Stimulated activated naive B cell treated with anti-CD40 and anti-IgM and Interleukin-4, amounts not matched to agents 10 μg/mL and 1 μg/mL and 100 μg/mL, for 72 hours (primary cell): ENCODE measurements around the gene PARM1.

Experiments used
- ATAC-seq, 2 donors: fragments of 150-1000 bp; cut with Tn5 transposase; replicated peaks; 2 replicates each; pipeline ENCODE4 v1.10.0; 2021; ENCODE audit warnings: moderate library complexity in 1 of 2
- DNase-seq: peaks from one replicate; pipeline ENCODE4 v3.0.0; 2021
- H3K27ac Mint-ChIP-seq: one replicate; pipeline ENCODE4 v1.8.0; 2022; ENCODE audit warnings: mild to moderate bottlenecking, mixed read lengths
- H3K27me3 Mint-ChIP-seq, 2 donors: one replicate each; pipeline ENCODE4 v1.8.0; 2022; ENCODE audit warnings: mixed read lengths in 2 of 2
- H3K36me3 Mint-ChIP-seq, 2 donors: one replicate each; pipeline ENCODE4 v1.8.0; 2022; ENCODE audit warnings: mixed read lengths in 2 of 2, mild to moderate bottlenecking in 1 of 2
- H3K4me1 Mint-ChIP-seq, 2 donors: one replicate each; pipeline ENCODE4 v1.8.0; 2022; ENCODE audit warnings: mixed read lengths in 2 of 2, mild to moderate bottlenecking in 1 of 2
- H3K4me3 Mint-ChIP-seq, 2 donors: one replicate each; pipeline ENCODE4 v1.8.0; 2022; ENCODE audit warnings: mild to moderate bottlenecking in 2 of 2, mixed read lengths in 2 of 2, moderate library complexity in 1 of 2
- H3K9me3 Mint-ChIP-seq, 2 donors: one replicate each; pipeline ENCODE4 v1.8.0; 2022; ENCODE audit warnings: mixed read lengths in 2 of 2, mild to moderate bottlenecking in 1 of 2

The PARM1 gene

GRCh38 chr4:75036046-75036830, 103.3 kb downstream of the PARM1 start:
- Mint-ChIP-seq H3K27ac (peak overlapping the region; percentile 81), H3K36me3 (peaks cover 16 to 52% of the 10 kb centered on the region in 2 donors), H3K4me3 (peak overlapping the region; percentile 20 to 32), H3K4me1 (peaks cover 34 to 48% of the 10 kb centered on the region in 2 donors), H3K9me3 (peaks cover 10 to 17% of the 10 kb centered on the region in 2 donors), H3K27me3 (no peaks in the 10 kb centered on the region)
- ATAC-seq (peak; percentile 81 to 87), DNase-seq (no peak)

- H3K9me3 Mint-ChIP-seq, result peaks cover 10 to 17% of the 10 kb centered on the region in 2 donors
- peak; percentile 36 to 53 for ATAC-seq
- peak overlapping the region; percentile 69 for H3K27ac Mint-ChIP-seq
- no peaks in the 10 kb centered on the region for H3K27me3 Mint-ChIP-seq
- no peak for DNase-seq
- peaks cover 34 to 50% of the 10 kb centered on the region in 2 donors for H3K4me1 Mint-ChIP-seq
- peak overlapping the region in 1 of 2 donors; percentile 36 for H3K4me3 Mint-ChIP-seq
- peaks cover 20 to 55% of the 10 kb centered on the region in 2 donors for H3K36me3 Mint-ChIP-seq
Observed at GRCh38 chr4:75037252-75037651, 104.3 kb downstream of the PARM1 start.

GRCh38 chr4:75038376-75038775, 105.5 kb downstream of the PARM1 start:
- Mint-ChIP-seq H3K4me3 (no peak overlapping the region), H3K36me3 (peaks cover 20 to 59% of the 10 kb centered on the region in 2 donors), H3K27me3 (no peaks in the 10 kb centered on the region), H3K9me3 (peaks cover 10 to 17% of the 10 kb centered on the region in 2 donors), H3K4me1 (peaks cover 34 to 50% of the 10 kb centered on the region in 2 donors), H3K27ac (no peak overlapping the region)
- ATAC-seq, result no peak
- no peak for DNase-seq

- Mint-ChIP-seq H3K36me3 (peaks cover 18 to 46% of the 10 kb centered on the region in 2 donors), H3K9me3 (peaks cover 7 to 9% of the 10 kb centered on the region in 2 donors), H3K27me3 (no peaks in the 10 kb centered on the region), H3K4me1 (peaks cover 21 to 38% of the 10 kb centered on the region in 2 donors), H3K4me3 (no peak overlapping the region), H3K27ac (no peak overlapping the region)
- ATAC-seq, result no peak
- no peak for DNase-seq
Observed at GRCh38 chr4:75040703-75041102, 107.8 kb downstream of the PARM1 start.

- Mint-ChIP-seq H3K4me1 (peaks cover 19 to 35% of the 10 kb centered on the region in 2 donors), H3K9me3 (peaks cover 7 to 9% of the 10 kb centered on the region in 2 donors), H3K4me3 (no peak overlapping the region), H3K27ac (no peak overlapping the region), H3K27me3 (no peaks in the 10 kb centered on the region), H3K36me3 (peaks cover 18 to 52% of the 10 kb centered on the region in 2 donors)
- DNase-seq, result no peak
- no peak for ATAC-seq
Observed at GRCh38 chr4:75042601-75043208, 109.8 kb downstream of the PARM1 start.

DNA sequence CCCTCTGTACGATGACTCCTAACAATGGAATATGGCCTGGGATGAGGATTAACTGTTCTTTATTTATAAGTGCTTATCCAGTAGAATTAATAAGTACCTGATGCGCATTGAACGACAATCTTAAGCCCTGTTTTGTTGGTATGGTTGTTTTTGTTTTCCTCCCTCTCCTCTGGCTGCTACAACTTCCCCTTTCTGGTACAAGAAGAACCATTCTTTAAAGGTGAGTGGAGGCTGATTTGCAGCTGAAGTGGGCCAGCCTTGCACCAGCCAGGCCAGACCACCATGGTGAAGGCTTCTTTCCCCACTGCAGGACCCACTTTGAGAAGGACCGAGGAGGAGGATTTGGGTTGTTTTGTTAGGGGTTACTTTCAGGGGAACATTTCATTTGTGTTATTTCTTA, 113.3 kb downstream of the PARM1 start:
- H3K4me1 Mint-ChIP-seq, result peaks cover 16 to 22% of the 10 kb centered on the region in 2 donors
- peaks cover 11 to 53% of the 10 kb centered on the region in 2 donors for H3K36me3 Mint-ChIP-seq
- DNase-seq (no peak), ATAC-seq (peak in 1 of 2 donors; percentile 27)
- H3K4me3 Mint-ChIP-seq, result no peak overlapping the region
- H3K9me3 Mint-ChIP-seq, result peaks cover 3 to 4% of the 10 kb centered on the region in 2 donors
- no peaks in the 10 kb centered on the region for H3K27me3 Mint-ChIP-seq
- no peak overlapping the region for H3K27ac Mint-ChIP-seq

DNA sequence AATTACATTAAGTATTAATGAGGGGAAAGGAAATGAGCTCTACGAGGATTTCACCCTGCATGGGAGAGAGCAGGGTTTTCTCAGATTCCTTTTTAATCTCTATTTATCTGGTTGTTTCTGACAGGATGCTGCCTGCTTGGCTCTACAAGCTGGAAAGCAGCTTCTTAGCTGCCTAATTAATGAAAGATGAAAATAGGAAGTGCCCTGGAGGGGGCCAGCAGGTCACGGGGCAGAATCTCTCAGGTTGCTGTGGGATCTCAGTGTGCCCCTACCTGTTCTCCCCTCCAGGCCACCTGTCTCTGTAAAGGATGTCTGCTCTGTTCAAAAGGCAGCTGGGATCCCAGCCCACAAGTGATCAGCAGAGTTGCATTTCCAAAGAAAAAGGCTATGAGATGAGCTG, 113.7 kb downstream of the PARM1 start:
- peak in 1 of 2 donors; percentile 23 for ATAC-seq
- H3K4me3 Mint-ChIP-seq, result no peak overlapping the region
- no peaks in the 10 kb centered on the region for H3K27me3 Mint-ChIP-seq
- no peak for DNase-seq
- peaks cover 8 to 50% of the 10 kb centered on the region in 2 donors for H3K36me3 Mint-ChIP-seq
- H3K4me1 Mint-ChIP-seq, result peaks cover 13 to 18% of the 10 kb centered on the region in 2 donors
- H3K27ac Mint-ChIP-seq, result peak overlapping the region; percentile 4
- H3K9me3 Mint-ChIP-seq, result peaks cover 3 to 4% of the 10 kb centered on the region in 2 donors

DNA sequence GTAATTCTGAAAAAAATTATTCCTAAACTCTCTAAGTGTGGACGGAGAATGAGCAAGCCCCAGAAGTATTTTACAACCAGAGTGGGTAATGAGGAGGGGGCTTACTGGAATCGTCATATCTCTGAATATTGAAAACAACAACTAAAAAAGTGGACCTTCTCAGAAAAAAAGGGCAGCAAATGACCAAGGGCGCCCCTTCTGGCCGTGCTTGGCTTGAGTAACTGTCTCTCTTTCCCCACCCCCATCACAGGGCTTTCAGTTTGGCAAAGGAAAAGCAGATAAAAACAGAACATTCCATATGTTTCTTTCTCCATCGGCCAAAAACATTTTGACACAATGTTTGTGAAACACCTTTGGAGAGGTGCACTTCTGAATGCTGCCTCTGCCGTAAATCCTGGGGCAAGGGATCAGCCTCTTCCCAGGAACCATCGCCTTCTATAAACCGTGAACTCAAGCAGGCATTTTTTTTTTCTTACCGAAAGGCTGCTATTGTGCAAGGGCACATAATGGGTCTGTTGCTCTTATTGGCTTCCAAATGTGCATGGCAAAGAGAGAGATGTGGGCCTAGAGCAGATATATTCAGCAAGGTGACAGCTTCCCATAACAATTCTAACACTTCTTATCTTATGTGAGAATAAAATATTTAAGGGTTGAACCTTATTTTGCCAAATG, 115.4 kb downstream of the PARM1 start:
- peaks cover 8 to 47% of the 10 kb centered on the region in 2 donors for H3K36me3 Mint-ChIP-seq
- ATAC-seq, result no peak
- peaks cover 3 to 4% of the 10 kb centered on the region in 2 donors for H3K9me3 Mint-ChIP-seq
- H3K27me3 Mint-ChIP-seq, result no peaks in the 10 kb centered on the region
- H3K27ac Mint-ChIP-seq, result no peak overlapping the region
- peaks cover 16 to 17% of the 10 kb centered on the region in 2 donors for H3K4me1 Mint-ChIP-seq
- DNase-seq, result no peak
- no peak overlapping the region for H3K4me3 Mint-ChIP-seq

GRCh38 chr4:75051431-75051830, 118.5 kb downstream of the PARM1 start:
- H3K4me1 Mint-ChIP-seq, result peaks cover 7 to 8% of the 10 kb centered on the region in 2 donors
- H3K4me3 Mint-ChIP-seq, result no peak overlapping the region
- peaks cover 1 to 30% of the 10 kb centered on the region in 2 donors for H3K36me3 Mint-ChIP-seq
- no peaks in the 10 kb centered on the region for H3K27me3 Mint-ChIP-seq
- DNase-seq (no peak), ATAC-seq (no peak)
- no peak overlapping the region for H3K27ac Mint-ChIP-seq
- no peaks in the 10 kb centered on the region for H3K9me3 Mint-ChIP-seq

- Mint-ChIP-seq H3K4me3 (no peak overlapping the region), H3K36me3 (peaks cover 1 to 17% of the 10 kb centered on the region in 2 donors), H3K4me1 (peaks cover 0 to 5% of the 10 kb centered on the region in 2 donors), H3K27me3 (peaks cover 0 to 2% of the 10 kb centered on the region in 2 donors), H3K9me3 (no peaks in the 10 kb centered on the region), H3K27ac (no peak overlapping the region)
- no peak for ATAC-seq
- no peak for DNase-seq
Observed at GRCh38 chr4:75053352-75053751, 120.4 kb downstream of the PARM1 start.

DNA sequence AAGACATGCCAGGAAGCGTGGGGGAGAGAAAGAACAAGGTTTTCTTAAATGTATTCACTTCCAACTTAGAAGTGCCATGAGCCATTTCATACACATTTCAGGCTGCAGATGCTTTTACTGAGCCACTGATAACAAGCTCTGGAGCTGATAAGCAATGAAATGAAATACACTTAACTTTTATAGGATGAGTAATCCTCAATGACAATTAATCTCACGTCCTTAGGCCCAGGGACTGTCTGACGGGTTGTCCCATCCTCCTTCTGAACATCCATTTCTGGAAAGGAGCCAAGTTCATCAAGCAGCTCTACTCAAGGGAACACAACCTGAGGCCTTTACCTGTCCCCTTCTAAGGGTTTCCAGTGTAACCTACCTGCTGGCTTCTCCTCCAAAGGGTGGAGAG, 121.2 kb downstream of the PARM1 start:
- Mint-ChIP-seq H3K9me3 (no peaks in the 10 kb centered on the region), H3K36me3 (peaks cover 1 to 13% of the 10 kb centered on the region in 2 donors), H3K4me1 (peaks cover 0 to 5% of the 10 kb centered on the region in 2 donors), H3K27ac (no peak overlapping the region), H3K4me3 (no peak overlapping the region), H3K27me3 (peaks cover 0 to 5% of the 10 kb centered on the region in 2 donors)
- ATAC-seq (no peak), DNase-seq (no peak)

DNA sequence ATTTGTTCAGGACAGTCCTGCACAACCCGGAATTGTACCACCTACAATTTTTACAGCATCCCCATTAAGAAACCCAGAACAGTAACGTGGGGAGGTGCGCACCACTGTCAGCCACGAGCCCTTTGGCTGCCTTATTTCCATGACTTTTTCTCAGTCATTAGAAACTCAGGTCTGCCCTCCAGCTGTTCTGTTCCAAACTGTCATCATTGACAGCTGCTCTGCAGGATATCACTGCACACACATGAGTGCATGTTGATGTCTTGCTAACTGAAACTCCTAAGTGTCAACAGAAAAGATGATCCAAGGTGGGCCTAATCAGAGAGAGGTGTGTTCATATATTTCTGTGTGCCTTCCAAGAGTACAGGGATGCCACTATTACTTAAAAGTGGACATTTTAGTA, 123.4 kb downstream of the PARM1 start:
- no peak overlapping the region for H3K27ac Mint-ChIP-seq
- peaks cover 0 to 5% of the 10 kb centered on the region in 2 donors for H3K27me3 Mint-ChIP-seq
- DNase-seq (no peak), ATAC-seq (no peak)
- no peaks in the 10 kb centered on the region for H3K9me3 Mint-ChIP-seq
- peaks cover 0 to 2% of the 10 kb centered on the region in 2 donors for H3K4me1 Mint-ChIP-seq
- H3K4me3 Mint-ChIP-seq, result no peak overlapping the region
- peaks cover 0 to 3% of the 10 kb centered on the region in 2 donors for H3K36me3 Mint-ChIP-seq

GRCh38 chr4:75057369-75057768, 124.5 kb downstream of the PARM1 start:
- Mint-ChIP-seq H3K36me3 (no peaks in the 10 kb centered on the region), H3K4me1 (peaks cover 1 to 5% of the 10 kb centered on the region in 2 donors), H3K27me3 (peaks cover 0 to 5% of the 10 kb centered on the region in 2 donors), H3K9me3 (no peaks in the 10 kb centered on the region), H3K27ac (no peak overlapping the region), H3K4me3 (no peak overlapping the region)
- ATAC-seq (no peak), DNase-seq (no peak)

DNA sequence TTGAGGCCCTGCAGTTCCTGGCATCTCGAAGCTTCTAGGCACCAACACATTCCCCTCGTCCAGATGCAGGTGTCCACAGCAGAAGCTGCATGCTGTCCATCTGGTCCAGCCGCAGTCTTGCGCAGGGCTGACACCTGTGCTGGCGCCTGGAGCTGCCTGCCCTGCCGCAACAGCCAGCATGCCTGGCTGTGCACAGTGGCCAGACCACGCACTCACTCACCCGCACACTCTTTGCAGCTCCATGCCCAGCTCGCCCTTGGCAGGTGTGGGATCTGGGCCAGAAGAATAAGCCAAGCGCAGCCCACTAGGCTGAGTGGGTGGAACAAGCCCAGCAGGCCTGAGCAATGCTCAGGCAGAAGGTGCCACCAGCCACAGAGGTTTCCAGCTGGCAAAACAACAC, 125.6 kb downstream of the PARM1 start:
- DNase-seq, result no peak

More for the DNA sequence above, 125.6 kb downstream of the PARM1 start:
- peaks cover 0 to 5% of the 10 kb centered on the region in 2 donors for H3K4me1 Mint-ChIP-seq
- no peak overlapping the region for H3K4me3 Mint-ChIP-seq
- ATAC-seq, result no peak
- no peaks in the 10 kb centered on the region for H3K36me3 Mint-ChIP-seq
- H3K27me3 Mint-ChIP-seq, result peaks cover 3 to 13% of the 10 kb centered on the region in 2 donors
- no peak overlapping the region for H3K27ac Mint-ChIP-seq
- H3K9me3 Mint-ChIP-seq, result no peaks in the 10 kb centered on the region
